Effector CD8-positive, alpha-beta T cell (primary cell): Measurements from ENCODE around the gene OR2B6.

ENCODE experiments used
- DNase-seq: peaks from one replicate; lab custom pipeline; 2025; lab: John Stamatoyannopoulos, UW

The OR2B6 gene

GRCh38 chr6:28000351-28001045, 43.5 kb downstream of the OR2B6 start:
- no peak for DNase-seq

GRCh38 chr6:28001351-28001750, 44.3 kb downstream of the OR2B6 start:
- no peak for DNase-seq

- DNase-seq, result no peak
Measured at GRCh38 chr6:28001751-28002150, 44.7 kb downstream of the OR2B6 start.

GRCh38 chr6:28002161-28002560, 45.1 kb downstream of the OR2B6 start:
- no peak for DNase-seq

GRCh38 chr6:28003059-28003458, 46.0 kb downstream of the OR2B6 start:
- no peak for DNase-seq

- no peak for DNase-seq
Measured at GRCh38 chr6:28003661-28004060, 46.6 kb downstream of the OR2B6 start.

GRCh38 chr6:28004350-28005151, 47.5 kb downstream of the OR2B6 start:
- DNase-seq, result no peak

GRCh38 chr6:28005152-28005890, 48.3 kb downstream of the OR2B6 start:
- no peak for DNase-seq

- DNase-seq, result no peak
Measured at GRCh38 chr6:28005975-28006374, 48.9 kb downstream of the OR2B6 start.
